HG02642 (cell line): Measurements from ENCODE around the gene FADS2.

Source experiments
- ATAC-seq: cut with Tn5 transposase; IDR thresholded peaks from one replicate; pipeline ENCODE4 v1.9.1; 2021; ENCODE audit warnings: mild to moderate bottlenecking; ENCODE audit not compliant: unreplicated experiment, poor library complexity

FADS2 gene

GRCh38 chr11:61842528-61842820 lies 14.4 kb downstream of the FADS2 start:
- ATAC-seq: no peak

- no peak for ATAC-seq
These were observed 16.9 kb downstream of the FADS2 start for GRCh38 chr11:61844909-61845565.

- no peak for ATAC-seq
These were observed 18.4 kb downstream of the FADS2 start for GRCh38 chr11:61846362-61847020.

GRCh38 chr11:61847914-61848581 lies 19.9 kb downstream of the FADS2 start:
- ATAC-seq: no peak

GRCh38 chr11:61848631-61849030 lies 20.5 kb downstream of the FADS2 start:
- ATAC-seq: no peak

GRCh38 chr11:61850687-61851086 lies 22.6 kb downstream of the FADS2 start:
- ATAC-seq: no peak

- no peak for ATAC-seq
These were observed 23.2 kb downstream of the FADS2 start for GRCh38 chr11:61851113-61851899.

GRCh38 chr11:61851900-61852295 lies 23.8 kb downstream of the FADS2 start:
- no peak for ATAC-seq

- ATAC-seq: no peak
These were observed 25.6 kb downstream of the FADS2 start for GRCh38 chr11:61853698-61854169.

GRCh38 chr11:61854206-61854895 lies 26.3 kb downstream of the FADS2 start:
- ATAC-seq: no peak

GRCh38 chr11:61854966-61855714 lies 27.0 kb downstream of the FADS2 start:
- ATAC-seq: no peak

GRCh38 chr11:61855939-61856680 lies 28.0 kb downstream of the FADS2 start:
- ATAC-seq: no peak

GRCh38 chr11:61860054-61860903 lies 32.2 kb downstream of the FADS2 start:
- no peak for ATAC-seq

- ATAC-seq: no peak
These were observed 33.5 kb downstream of the FADS2 start for GRCh38 chr11:61861634-61862033.

- no peak for ATAC-seq
These were observed 34.8 kb downstream of the FADS2 start for GRCh38 chr11:61862714-61863547.

GRCh38 chr11:61863548-61864081 lies 35.5 kb downstream of the FADS2 start:
- ATAC-seq: no peak
